GM12872 (cell line): Measurements from ENCODE around the gene DNTT.

Experiments used
- TF ChIP-seq, protein P1 (sequence below): IDR thresholded peaks from 3 replicates; pipeline ENCODE4 v1.5.1; 2011; ENCODE audit warnings: low read depth, mild to moderate bottlenecking, low read length, moderate library complexity; ENCODE audit not compliant: insufficient read depth

DNTT gene

DNA sequence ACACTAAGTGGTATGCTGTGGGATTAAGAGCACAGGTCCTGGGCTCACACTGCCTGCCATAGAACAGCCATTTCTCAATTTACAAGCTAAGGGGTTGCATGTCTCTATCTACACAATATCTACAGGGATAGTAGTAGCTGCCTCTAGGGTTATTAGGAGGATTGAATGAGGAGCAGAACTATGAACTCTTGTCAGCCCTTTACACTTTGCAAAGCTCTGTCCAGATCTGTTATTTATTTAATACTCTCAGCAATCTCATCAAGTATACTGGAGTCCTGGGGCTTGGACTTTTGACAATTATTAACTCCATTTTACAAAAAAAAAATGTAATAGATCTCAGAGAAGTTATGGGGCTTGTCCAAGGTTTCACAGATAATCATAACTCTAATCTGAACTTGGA is 47.8 kb downstream of the DNTT start:
- TF ChIP-seq, protein P1, sequence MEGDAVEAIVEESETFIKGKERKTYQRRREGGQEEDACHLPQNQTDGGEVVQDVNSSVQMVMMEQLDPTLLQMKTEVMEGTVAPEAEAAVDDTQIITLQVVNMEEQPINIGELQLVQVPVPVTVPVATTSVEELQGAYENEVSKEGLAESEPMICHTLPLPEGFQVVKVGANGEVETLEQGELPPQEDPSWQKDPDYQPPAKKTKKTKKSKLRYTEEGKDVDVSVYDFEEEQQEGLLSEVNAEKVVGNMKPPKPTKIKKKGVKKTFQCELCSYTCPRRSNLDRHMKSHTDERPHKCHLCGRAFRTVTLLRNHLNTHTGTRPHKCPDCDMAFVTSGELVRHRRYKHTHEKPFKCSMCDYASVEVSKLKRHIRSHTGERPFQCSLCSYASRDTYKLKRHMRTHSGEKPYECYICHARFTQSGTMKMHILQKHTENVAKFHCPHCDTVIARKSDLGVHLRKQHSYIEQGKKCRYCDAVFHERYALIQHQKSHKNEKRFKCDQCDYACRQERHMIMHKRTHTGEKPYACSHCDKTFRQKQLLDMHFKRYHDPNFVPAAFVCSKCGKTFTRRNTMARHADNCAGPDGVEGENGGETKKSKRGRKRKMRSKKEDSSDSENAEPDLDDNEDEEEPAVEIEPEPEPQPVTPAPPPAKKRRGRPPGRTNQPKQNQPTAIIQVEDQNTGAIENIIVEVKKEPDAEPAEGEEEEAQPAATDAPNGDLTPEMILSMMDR = no peak

DNA sequence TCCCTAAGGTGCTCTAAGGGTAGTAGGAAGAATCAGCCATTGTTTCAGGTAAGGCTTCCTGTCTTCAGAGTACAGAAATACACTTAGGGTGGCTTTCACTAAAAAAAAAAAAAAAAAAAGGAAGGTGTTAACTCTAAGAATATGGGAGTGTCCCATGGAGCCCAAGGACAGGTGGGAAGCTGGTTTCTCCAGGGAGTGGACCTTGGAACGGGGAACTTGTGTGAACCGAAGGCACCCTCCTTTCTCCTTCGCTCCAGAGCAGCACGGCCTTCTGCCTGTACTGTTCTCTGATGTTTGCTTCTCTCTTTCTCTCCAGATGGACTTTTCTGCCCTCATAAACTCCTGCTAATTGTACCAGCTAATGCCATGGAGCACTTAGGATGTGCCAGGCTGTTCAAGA is 48.3 kb downstream of the DNTT start:
- TF ChIP-seq, protein P1 = no peak

DNA sequence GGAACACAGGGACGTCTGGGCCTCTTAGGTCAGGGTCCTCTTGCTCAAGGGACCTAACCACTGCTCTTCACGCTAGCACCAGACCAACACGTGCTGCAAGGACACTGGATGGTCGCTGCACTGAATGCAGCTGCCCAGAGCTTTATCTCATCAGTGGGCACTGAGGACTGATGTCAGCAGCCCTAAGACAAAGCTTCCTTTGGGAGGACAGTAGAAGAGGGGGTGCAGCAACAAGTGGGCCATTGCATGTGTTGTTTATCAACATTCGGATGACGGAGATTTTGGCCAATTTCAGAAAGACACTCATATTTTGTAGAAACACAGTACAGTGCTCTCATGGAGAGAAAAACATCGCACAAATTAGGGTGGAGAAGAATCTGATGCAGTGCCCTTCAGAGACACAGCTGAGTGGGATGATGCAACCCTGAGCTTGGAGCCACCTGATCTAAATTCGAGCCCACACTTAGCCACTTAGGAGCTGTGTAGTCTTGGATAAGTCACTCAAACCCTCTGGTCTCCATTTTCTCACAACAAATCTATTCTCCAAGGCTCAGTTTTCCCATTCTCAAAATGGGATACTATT is 52.9 kb downstream of the DNTT start:
- TF ChIP-seq, protein P1 = no peak

DNA sequence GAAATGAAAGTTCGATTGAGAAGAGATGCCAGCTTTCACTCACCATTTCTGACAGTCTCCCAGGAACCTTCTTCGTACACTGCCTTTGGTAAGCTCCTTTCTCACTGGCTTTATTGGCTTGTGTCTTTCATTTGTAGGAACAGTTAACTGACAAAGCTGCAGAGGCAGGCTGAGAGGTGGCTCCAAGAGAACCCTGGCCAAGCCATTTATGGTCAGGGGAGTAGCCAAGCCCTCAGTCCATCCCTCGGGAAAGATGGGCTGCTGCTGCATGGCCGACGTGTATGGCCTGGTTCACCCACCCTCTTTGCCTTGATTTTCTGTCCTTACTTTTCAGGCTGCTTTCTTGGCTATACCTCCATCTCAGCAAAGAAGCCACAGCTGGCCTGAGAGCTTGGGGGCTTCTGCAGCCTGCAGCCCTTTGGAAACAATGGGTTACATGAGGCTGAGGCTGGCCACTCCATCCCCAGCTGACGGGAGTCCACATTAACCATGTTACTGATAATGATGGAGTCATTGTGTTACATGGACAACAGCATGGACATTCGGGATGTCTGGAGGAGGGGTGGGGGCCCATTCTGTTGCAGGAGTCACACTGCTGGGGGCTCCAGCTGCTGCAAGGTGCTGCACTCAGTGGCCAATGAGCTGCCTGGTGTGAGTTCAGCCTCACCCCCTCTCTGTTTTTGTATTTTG is 54.8 kb downstream of the DNTT start, which contains the start of gene OPALIN:
Gene OPALIN (minus strand): TSS at position 152 of the 690 bp plus-strand sequence. CDS start 106 bp downstream, at position 46.
- TF ChIP-seq, protein P1 = no peak

DNA sequence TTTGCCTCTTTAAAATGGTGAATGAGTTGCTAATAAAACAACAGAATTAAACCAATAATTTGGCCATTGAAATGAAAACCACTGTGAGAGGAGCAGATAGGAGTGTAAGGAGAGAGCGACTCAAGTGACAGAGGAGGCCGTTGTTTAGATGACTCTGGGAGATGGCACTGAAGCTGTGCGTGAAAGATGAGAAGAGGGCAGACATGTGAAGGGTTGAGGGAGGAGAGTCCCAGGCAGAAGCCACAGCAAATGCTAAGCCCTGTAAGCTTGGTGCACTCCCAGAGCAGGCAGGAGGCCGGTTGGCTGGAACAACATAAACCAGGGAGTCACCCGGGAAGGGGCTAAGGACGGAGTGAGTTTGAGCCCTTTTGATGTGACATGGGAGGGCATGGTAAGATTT is 55.4 kb downstream of the DNTT start:
- TF ChIP-seq, protein P1 = no peak

DNA sequence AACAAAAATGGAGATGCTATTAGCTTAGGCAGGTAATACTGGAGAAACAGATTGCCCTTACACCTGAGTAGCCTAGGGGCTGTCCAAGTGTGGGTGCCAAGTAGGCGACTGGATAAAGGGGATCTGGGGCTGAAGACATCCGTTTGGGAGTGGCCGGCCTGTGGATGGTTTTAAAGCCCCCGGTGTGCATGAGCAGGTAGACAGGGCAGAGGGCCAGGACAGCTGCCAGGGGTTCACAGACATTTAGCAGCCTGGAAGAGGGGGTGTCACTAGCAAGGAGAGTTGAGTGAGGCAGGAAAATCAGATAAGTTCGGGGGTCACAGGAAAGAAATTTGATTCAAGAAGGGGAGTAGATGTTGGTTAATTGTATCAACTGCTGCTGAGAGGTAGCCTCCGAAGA is 56.1 kb downstream of the DNTT start:
- TF ChIP-seq, protein P1 = no peak

DNA sequence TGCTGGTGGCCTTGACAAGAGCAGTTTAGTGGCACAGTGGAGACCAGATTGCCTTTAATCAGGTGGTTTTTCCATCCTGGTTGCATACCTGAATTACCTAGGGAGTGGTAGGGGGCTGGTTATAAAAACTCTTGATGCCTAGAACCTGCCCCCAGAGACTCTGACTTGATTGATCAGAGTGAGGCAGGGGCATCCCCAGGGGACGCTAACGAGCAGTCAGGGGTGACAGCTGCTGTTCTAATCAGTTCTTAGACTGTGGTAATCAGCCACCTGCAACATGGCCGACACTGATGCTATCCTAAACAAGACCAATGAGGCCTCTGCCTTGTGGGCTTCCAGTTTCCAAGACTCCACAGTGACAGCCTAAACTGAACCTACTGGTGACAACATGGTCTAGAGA is 56.5 kb downstream of the DNTT start:
- TF ChIP-seq, protein P1 = no peak
